GM23338 (cell line): ENCODE results near the gene NEU4.

ENCODE experiments used
- CREB1 ChIP-seq: fragments of 250-450 bp; sonication (Bioruptor Pico); IDR thresholded peaks from 2 replicates; pipeline ENCODE4 v1.5.0; 2020; ENCODE audit warnings: low read depth, mild to moderate bottlenecking, moderate library complexity
- EZH2 ChIP-seq: fragments of 200-600 bp; sonication (generic); IDR thresholded peaks from one replicate; pipeline ENCODE4 v1.8.0; 2017; ENCODE audit warnings: antibody characterized with exemption, mild to moderate bottlenecking, low read depth; ENCODE audit not compliant: unreplicated experiment
- EZH2phosphoT487 ChIP-seq: fragments of 200-600 bp; sonication (generic); IDR thresholded peaks from one replicate; pipeline ENCODE4 v1.8.1; 2018; ENCODE audit warnings: antibody characterized with exemption; ENCODE audit not compliant: unreplicated experiment
- NANOG ChIP-seq: IDR thresholded peaks from 2 replicates; pipeline ENCODE4 v1.6.1; 2016; ENCODE audit warnings: antibody characterized with exemption, borderline replicate concordance
- POLR2AphosphoS5 ChIP-seq: IDR thresholded peaks from 2 replicates; pipeline ENCODE4 v1.6.1; 2016; ENCODE audit warnings: antibody characterized with exemption, low read depth
- STAT1 ChIP-seq: IDR thresholded peaks from one replicate; pipeline ENCODE4 v1.6.1; 2016; ENCODE audit warnings: antibody characterized with exemption; ENCODE audit not compliant: unreplicated experiment
- ZNF114 ChIP-seq: fragments of 250-450 bp; sonication (Bioruptor Pico); IDR thresholded peaks from 2 replicates; pipeline ENCODE4 v1.5.0; 2020; ENCODE audit warnings: mild to moderate bottlenecking, moderate library complexity
- TF ChIP-seq, protein P1 (sequence below), 2 experiments: fragments of 200-600 bp in 1 of 2; sonication (generic) in 1 of 2; conservative IDR thresholded peaks; 2 replicates each; pipeline versions ENCODE4 v1.5.1 to v1.6.1; 2016 to 2017; ENCODE audit warnings: antibody characterized with exemption in 2 of 2, low read depth in 2 of 2, mild to moderate bottlenecking in 2 of 2, moderate library complexity in 1 of 2
- TF ChIP-seq, protein P2 (sequence below): IDR thresholded peaks from one replicate; pipeline ENCODE4 v1.6.1; 2018; ENCODE audit warnings: antibody characterized with exemption; ENCODE audit not compliant: unreplicated experiment

DNA sequence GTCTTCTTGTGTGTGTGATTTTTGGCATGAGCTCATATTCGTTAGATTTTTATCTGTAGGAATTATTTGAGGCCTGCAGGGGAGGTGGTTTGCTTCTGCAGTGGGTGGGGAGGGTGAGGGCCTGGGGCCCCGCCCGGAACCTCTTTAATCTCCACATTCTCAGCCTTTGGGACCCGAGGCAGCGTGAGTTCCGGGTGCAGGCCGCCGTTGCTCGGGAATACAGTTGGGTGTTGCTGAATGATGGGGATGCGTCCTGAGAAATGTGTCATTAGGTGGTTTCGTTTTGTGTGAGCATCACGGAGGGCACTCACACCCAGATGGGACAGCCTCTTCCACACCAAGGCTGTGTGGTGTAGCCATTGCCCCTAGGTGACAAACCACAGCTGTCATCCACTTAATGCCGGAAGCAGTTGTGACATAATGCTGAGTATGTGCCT lies 46.0 kb upstream of the NEU4 start:
- TF ChIP-seq, protein P1, sequence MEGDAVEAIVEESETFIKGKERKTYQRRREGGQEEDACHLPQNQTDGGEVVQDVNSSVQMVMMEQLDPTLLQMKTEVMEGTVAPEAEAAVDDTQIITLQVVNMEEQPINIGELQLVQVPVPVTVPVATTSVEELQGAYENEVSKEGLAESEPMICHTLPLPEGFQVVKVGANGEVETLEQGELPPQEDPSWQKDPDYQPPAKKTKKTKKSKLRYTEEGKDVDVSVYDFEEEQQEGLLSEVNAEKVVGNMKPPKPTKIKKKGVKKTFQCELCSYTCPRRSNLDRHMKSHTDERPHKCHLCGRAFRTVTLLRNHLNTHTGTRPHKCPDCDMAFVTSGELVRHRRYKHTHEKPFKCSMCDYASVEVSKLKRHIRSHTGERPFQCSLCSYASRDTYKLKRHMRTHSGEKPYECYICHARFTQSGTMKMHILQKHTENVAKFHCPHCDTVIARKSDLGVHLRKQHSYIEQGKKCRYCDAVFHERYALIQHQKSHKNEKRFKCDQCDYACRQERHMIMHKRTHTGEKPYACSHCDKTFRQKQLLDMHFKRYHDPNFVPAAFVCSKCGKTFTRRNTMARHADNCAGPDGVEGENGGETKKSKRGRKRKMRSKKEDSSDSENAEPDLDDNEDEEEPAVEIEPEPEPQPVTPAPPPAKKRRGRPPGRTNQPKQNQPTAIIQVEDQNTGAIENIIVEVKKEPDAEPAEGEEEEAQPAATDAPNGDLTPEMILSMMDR (conservative IDR thresholded peaks at IDR 0.05; ENCODE audit: low read depth in 2 of 2): no peak
- TF ChIP-seq EZH2 (no peak), POLR2AphosphoS5 (no peak), EZH2phosphoT487 (no peak), NANOG (no peak), STAT1 (no peak), CREB1 (CRISPR knock-in tag) (no peak), ZNF114 (CRISPR knock-in tag) (no peak)
- TF ChIP-seq, protein P2, sequence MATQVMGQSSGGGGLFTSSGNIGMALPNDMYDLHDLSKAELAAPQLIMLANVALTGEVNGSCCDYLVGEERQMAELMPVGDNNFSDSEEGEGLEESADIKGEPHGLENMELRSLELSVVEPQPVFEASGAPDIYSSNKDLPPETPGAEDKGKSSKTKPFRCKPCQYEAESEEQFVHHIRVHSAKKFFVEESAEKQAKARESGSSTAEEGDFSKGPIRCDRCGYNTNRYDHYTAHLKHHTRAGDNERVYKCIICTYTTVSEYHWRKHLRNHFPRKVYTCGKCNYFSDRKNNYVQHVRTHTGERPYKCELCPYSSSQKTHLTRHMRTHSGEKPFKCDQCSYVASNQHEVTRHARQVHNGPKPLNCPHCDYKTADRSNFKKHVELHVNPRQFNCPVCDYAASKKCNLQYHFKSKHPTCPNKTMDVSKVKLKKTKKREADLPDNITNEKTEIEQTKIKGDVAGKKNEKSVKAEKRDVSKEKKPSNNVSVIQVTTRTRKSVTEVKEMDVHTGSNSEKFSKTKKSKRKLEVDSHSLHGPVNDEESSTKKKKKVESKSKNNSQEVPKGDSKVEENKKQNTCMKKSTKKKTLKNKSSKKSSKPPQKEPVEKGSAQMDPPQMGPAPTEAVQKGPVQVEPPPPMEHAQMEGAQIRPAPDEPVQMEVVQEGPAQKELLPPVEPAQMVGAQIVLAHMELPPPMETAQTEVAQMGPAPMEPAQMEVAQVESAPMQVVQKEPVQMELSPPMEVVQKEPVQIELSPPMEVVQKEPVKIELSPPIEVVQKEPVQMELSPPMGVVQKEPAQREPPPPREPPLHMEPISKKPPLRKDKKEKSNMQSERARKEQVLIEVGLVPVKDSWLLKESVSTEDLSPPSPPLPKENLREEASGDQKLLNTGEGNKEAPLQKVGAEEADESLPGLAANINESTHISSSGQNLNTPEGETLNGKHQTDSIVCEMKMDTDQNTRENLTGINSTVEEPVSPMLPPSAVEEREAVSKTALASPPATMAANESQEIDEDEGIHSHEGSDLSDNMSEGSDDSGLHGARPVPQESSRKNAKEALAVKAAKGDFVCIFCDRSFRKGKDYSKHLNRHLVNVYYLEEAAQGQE: no peak
